HCT116 (cell line): ENCODE measurements around the gene SPTB. TPM values are rescaled to one million over a fixed set of nuclear protein-coding genes. Genes with fewer than 3 reads are reported as not detected.
A peak's percentile ranks its signal among the peaks of the same experiment; 100 is the strongest.

Experiments
- ATAC-seq: fragments of 200-7000 bp; cut with Tn5 transposase; 2 replicates; pipeline ENCODE4 v1.9.1; 2020; ENCODE audit warnings: mild to moderate bottlenecking, moderate library complexity
- BruUV-seq: library from RNA; stranded (reverse); fragments of 400-500 nt; replicated peaks from 2 replicates; lab custom pipeline; 2021; lab: Mats Ljungman, UMichigan
- CTCF ChIA-PET: fragments of 300-600 bp; sonication (Branson Sonifier 250); formaldehyde crosslinking; loops from one replicate; lab custom pipeline; 2021; ENCODE audit warnings: antibody characterized with exemption; lab: Charles Lee
- POLR2A ChIA-PET: fragments of 300-600, 350-600 bp; sonication (Branson Sonifier 250); formaldehyde crosslinking; loops from one replicate; lab custom pipeline; 2021; ENCODE audit warnings: antibody characterized with exemption; lab: Charles Lee
- RAD21 ChIA-PET, 2 experiments: fragments of 300-600 bp; sonication (Branson Sonifier 250); formaldehyde crosslinking; loops; one replicate each; lab custom pipeline; 2023; ENCODE audit warnings: low total read pairs in 2 of 2; ENCODE audit not compliant: uncharacterized antibody in 2 of 2, unreplicated experiment in 2 of 2, low non-redundant PET in 1 of 2; lab: Charles Lee
- DNase-seq: peaks from one replicate; pipeline ENCODE4 v3.0.0-alpha.2; 2010; ENCODE audit warnings: low read depth, low spot score
- H2AFZ ChIP-seq: fragments of 200-600 bp; shearing (Covaris generic), sonication (generic); 2 replicates; pipeline ENCODE4 v1.6.1; 2017; ENCODE audit warnings: low read depth, mixed run types, mixed read lengths, antibody characterized with exemption, low read length; ENCODE audit not compliant: poor library complexity, severe bottlenecking
- H3K27ac ChIP-seq: 2 replicates; pipeline ENCODE4 v1.5.1; 2012; ENCODE audit warnings: low read depth, low read length
- H3K27me3 ChIP-seq: fragments of 200-600 bp; sonication (generic); 2 replicates; pipeline ENCODE4 v1.6.1; 2016; ENCODE audit warnings: mixed run types, low read length, mixed read lengths; ENCODE audit not compliant: insufficient read depth
- H3K36me3 ChIP-seq, 2 experiments: fragments of 200-500 bp in 1 of 2; fragments of 200-600 bp in 1 of 2; sonication (Bioruptor generic) in 1 of 2; sonication (generic) in 1 of 2; 2 replicates each; pipeline versions ENCODE4 v1.5.1 to v1.6.1; 2014 to 2016; ENCODE audit warnings: low read length in 2 of 2, inconsistent platforms in 1 of 2, mixed read lengths in 1 of 2, mixed run types in 1 of 2; ENCODE audit not compliant: insufficient read depth in 2 of 2, control insufficient read depth in 1 of 2
- H3K4me1 ChIP-seq, 2 experiments: fragments of 200-600 bp in 1 of 2; sonication (generic) in 1 of 2; 2 replicates each; pipeline versions ENCODE4 v1.5.1 to v1.6.1; 2012 to 2017; ENCODE audit warnings: low read length in 2 of 2, inconsistent platforms in 1 of 2, mild to moderate bottlenecking in 1 of 2, mixed read lengths in 1 of 2, mixed run types in 1 of 2, moderate library complexity in 1 of 2; ENCODE audit not compliant: insufficient read depth in 2 of 2, control insufficient read depth in 1 of 2
- H3K4me2 ChIP-seq: fragments of 200-600 bp; sonication (generic); 2 replicates; pipeline ENCODE4 v1.6.1; 2017; ENCODE audit warnings: mixed run types, low read length, mixed read lengths
- H3K4me3 ChIP-seq, 2 experiments: fragments of 200-600 bp in 1 of 2; sonication (generic) in 1 of 2; replicated peaks in 1 of 2; 2 replicates each; pipeline ENCODE4 v1.5.1; 2011 to 2016; ENCODE audit warnings: low read length in 2 of 2, control low read depth in 1 of 2, low read depth in 1 of 2, mild to moderate bottlenecking in 1 of 2, mixed read lengths in 1 of 2, mixed run types in 1 of 2
- H3K79me2 ChIP-seq: fragments of 200-600 bp; sonication (generic); 2 replicates; pipeline ENCODE4 v1.6.1; 2017; ENCODE audit warnings: mild to moderate bottlenecking, mixed run types, low read length, moderate library complexity, mixed read lengths; ENCODE audit not compliant: insufficient read depth
- H3K9ac ChIP-seq: fragments of 200-600 bp; sonication (generic); 2 replicates; pipeline ENCODE4 v1.6.1; 2016; ENCODE audit warnings: low read length, mixed read lengths
- H3K9me2 ChIP-seq: fragments of 200-600 bp; sonication (generic), shearing (Covaris generic); 2 replicates; pipeline ENCODE4 v1.6.1; 2017; ENCODE audit warnings: mixed run types, mild to moderate bottlenecking, moderate library complexity; ENCODE audit not compliant: insufficient read depth
- H3K9me3 ChIP-seq, 2 experiments: fragments of 200-500 bp in 1 of 2; fragments of 200-600 bp in 1 of 2; sonication (Bioruptor generic) in 1 of 2; sonication (generic) in 1 of 2; 2 replicates each; pipeline ENCODE4 v1.6.1; 2014 to 2017; ENCODE audit warnings: low read length in 2 of 2, mixed read lengths in 2 of 2, inconsistent platforms in 1 of 2, low read depth in 1 of 2, mild to moderate bottlenecking in 1 of 2, mixed run types in 1 of 2, moderate library complexity in 1 of 2; ENCODE audit not compliant: control insufficient read depth in 1 of 2, insufficient read depth in 1 of 2
- H4K20me1 ChIP-seq: fragments of 200-600 bp; sonication (generic), shearing (Covaris generic); 2 replicates; pipeline ENCODE4 v1.6.1; 2017; ENCODE audit warnings: mixed run types, mild to moderate bottlenecking, moderate library complexity; ENCODE audit not compliant: insufficient read depth
- ELF1 ChIP-seq: IDR thresholded peaks from 2 replicates; pipeline ENCODE4 v1.6.1; 2012; ENCODE audit warnings: low read depth, borderline replicate concordance
- POLR2A ChIP-seq: IDR thresholded peaks from 2 replicates; pipeline ENCODE4 v1.7.0; 2011; ENCODE audit warnings: borderline replicate concordance; ENCODE audit not compliant: insufficient read depth, insufficient read length; ENCODE audit errors: extremely low read depth
- RAD21 ChIP-seq: IDR thresholded peaks from 2 replicates; pipeline ENCODE4 v1.6.1; 2012; ENCODE audit warnings: low read depth, mild to moderate bottlenecking
- SP1 ChIP-seq: IDR thresholded peaks from 2 replicates; pipeline ENCODE4 v1.6.1; 2012; ENCODE audit warnings: low read depth
- SRF ChIP-seq: IDR thresholded peaks from 2 replicates; pipeline ENCODE4 v1.6.1; 2012; ENCODE audit warnings: low read depth
- TCF7L2 ChIP-seq: IDR thresholded peaks from 2 replicates; pipeline ENCODE4 v1.7.0; 2011; ENCODE audit warnings: borderline replicate concordance, inconsistent platforms; ENCODE audit not compliant: insufficient read depth, insufficient read length; ENCODE audit errors: extremely low read depth
- ZFX ChIP-seq: fragments of 450-650 bp; IDR thresholded peaks from 2 replicates; pipeline ENCODE4 v1.6.1; 2017
- ZNF274 ChIP-seq: fragments of 200-500 bp; sonication (Bioruptor generic); IDR thresholded peaks from 2 replicates; pipeline ENCODE4 v1.6.1; 2014; ENCODE audit warnings: mild to moderate bottlenecking, low read depth, low read length, inconsistent platforms
- intact Hi-C: fragments of 100-400 bp; cut with micrococcal nuclease; formaldehyde crosslinking; loops from 2 replicates; pipeline ENCODE4 v1.10.0; 2022
- total RNA-seq: library from RNA; stranded (reverse); gene quantifications from one replicate; pipeline ENCODE4 v1.2.1, GENCODE V29; 2021; ENCODE audit not compliant: unreplicated experiment
- TF ChIP-seq, protein P1 (sequence below): IDR thresholded peaks from 2 replicates; pipeline ENCODE4 v1.6.1; 2012
- TF ChIP-seq, protein P2 (sequence below): IDR thresholded peaks from 2 replicates; pipeline ENCODE4 v1.6.1; 2012; ENCODE audit warnings: low read depth
- TF ChIP-seq, protein P3 (sequence below): IDR thresholded peaks from 2 replicates; pipeline ENCODE4 v1.6.1; 2011; ENCODE audit warnings: mild to moderate bottlenecking, low read length, moderate library complexity; ENCODE audit not compliant: insufficient replicate concordance; ENCODE audit errors: extremely low read depth

The SPTB gene
- total RNA-seq, 1 experiment from 2014 or later, result 4.2 TPM

DNA sequence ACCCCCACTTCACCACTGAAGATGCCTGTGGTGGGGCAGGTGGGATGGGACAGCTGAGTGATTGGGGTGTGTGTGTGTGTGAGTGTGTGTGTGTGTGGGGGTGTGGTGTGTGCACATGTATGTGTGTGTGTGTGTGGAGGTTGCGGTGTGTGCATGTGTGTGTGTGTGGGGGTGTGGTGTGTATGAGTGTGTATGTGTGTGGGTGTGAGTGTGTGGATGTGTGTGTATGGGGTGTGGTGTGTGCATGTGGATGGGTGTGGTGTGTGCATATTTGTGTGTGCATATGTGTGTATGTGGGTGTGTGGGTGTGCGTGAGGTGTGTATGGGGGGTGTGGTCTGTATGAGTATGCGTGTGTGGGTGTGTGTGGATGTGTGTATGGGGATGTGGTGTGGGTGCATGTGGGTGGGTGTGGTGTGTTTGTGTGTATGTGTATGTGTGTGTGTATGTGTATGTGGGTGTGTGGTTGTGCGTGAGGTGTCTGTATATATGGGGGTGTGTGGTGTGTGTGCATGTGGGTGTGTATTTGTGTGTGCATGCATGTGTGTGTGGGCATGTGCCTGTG is 113.9 kb downstream of the SPTB start:
- H4K20me1 ChIP-seq, result no peaks in the 10 kb centered on the region
- no peaks in the 10 kb centered on the region for H3K9me3 ChIP-seq
- ATAC-seq, result no peak
- POLR2A ChIA-PET, result no interaction called here
- no peak overlapping the region for H2AFZ ChIP-seq
- no peaks in the 10 kb centered on the region for H3K27me3 ChIP-seq
- H3K79me2 ChIP-seq, result no peaks in the 10 kb centered on the region
- no peaks in the 10 kb centered on the region for H3K9me2 ChIP-seq
- DNase-seq, result no peak
- TF ChIP-seq TCF7L2 (no peak), RAD21 (no peak), ZNF274 (no peak), ZFX (no peak), SP1 (no peak), ELF1 (no peak)
- TF ChIP-seq, all 23 proteins: peak for 0
- H3K36me3 ChIP-seq, result no peaks in the 10 kb centered on the region
- no peak overlapping the region for H3K4me3 ChIP-seq
- H3K9ac ChIP-seq, result no peak overlapping the region
- BruUV-seq, result no TSS peak
- CTCF ChIA-PET, result interaction anchor here (1.3 to 2.1 kb wide), 6 partner anchors 10 to 145 kb away, joined by 3 to 9 read pairs (median 6); no protein-coding TSS in a partner anchor
- H3K27ac ChIP-seq, result no peak overlapping the region
- peak overlapping the region; percentile 14; the same call in 1 of the 2 replicates for H3K4me2 ChIP-seq
- intact Hi-C loops, result loop anchor here (1.0 kb wide), 1 partner anchor 95 kb away; no protein-coding TSS in a partner anchor
- peaks cover 30 to 55% of the 10 kb centered on the region in 2 experiments for H3K4me1 ChIP-seq
- RAD21 ChIA-PET, result no interaction called here

DNA sequence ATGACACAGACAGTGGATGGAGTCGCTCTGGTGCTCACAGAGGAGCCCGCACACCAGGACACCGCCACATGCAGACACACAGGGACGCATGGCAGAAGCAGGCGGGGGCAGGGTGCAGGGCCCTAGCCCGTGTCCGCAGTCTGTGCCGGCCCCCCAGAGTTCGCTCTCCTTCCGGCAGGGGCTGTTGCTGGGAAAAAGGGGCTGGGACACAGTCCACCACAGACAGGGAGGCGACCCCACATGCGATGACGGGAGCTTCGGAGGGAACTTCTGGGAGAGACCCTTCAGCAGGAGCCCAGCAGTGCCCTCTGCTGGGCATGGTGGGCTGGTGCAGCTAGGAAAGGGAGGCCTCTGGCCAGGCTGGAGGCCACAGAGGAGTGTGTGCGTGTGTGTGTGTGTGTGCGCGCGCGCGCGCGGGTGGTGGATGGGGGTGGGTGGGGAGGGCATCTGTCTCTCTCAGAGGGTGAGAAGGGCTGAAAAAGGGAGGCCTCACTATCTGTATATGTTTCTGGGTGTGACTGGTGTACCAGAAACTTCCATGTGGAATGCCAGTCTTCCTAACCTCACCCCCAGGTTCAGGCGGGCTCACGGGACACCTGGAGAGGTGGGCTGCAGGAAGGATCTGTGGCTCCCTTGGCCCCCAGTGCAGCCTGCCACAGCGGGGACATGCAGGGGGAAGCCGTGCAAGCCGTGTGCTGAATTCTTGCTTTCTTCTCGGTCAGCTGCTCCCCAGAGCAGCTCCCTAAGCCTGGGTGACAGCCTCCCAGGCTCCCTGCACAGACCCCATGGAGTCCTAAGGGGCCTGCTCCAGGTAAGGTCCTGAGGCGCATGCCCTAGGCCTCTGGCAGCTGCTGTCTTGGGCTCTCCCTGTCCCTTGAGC is 114.8 kb downstream of the SPTB start:
- peak overlapping the region; percentile 69 for H3K4me2 ChIP-seq
- H3K9me3 ChIP-seq, result no peaks in the 10 kb centered on the region
- no TSS peak for BruUV-seq
- peaks cover 33 to 60% of the 10 kb centered on the region in 2 experiments for H3K4me1 ChIP-seq
- no peak overlapping the region for H3K4me3 ChIP-seq
- intact Hi-C loops, result loop anchor here (5.0 kb wide), 2 partner anchors 127 to 423 kb away; no protein-coding TSS in a partner anchor
- H3K79me2 ChIP-seq, result no peaks in the 10 kb centered on the region
- no peaks in the 10 kb centered on the region for H3K27me3 ChIP-seq
- ChIA-PET POLR2A (no interaction called here), CTCF (interaction anchor here (0.6 to 2.1 kb wide), 18 partner anchors 11 to 421 kb away, joined by 3 to 11 read pairs (median 4); no protein-coding TSS in a partner anchor), RAD21 (interaction anchor here (0.6 to 1.1 kb wide), 5 partner anchors 94 to 136 kb away, joined by 3 to 7 read pairs (median 4); no protein-coding TSS in a partner anchor)
- H3K27ac ChIP-seq, result no peak overlapping the region
- peak; percentile 44 for DNase-seq
- no peaks in the 10 kb centered on the region for H4K20me1 ChIP-seq
- H2AFZ ChIP-seq, result no peak overlapping the region
- no peaks in the 10 kb centered on the region for H3K36me3 ChIP-seq
- H3K9me2 ChIP-seq, result no peaks in the 10 kb centered on the region
- peak overlapping the region; percentile 30 for H3K9ac ChIP-seq
- peak; percentile 64 for ATAC-seq
- TF ChIP-seq, protein P1, sequence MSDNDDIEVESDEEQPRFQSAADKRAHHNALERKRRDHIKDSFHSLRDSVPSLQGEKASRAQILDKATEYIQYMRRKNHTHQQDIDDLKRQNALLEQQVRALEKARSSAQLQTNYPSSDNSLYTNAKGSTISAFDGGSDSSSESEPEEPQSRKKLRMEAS, result no peak
- TF ChIP-seq SRF (no peak), SP1 (no peak), POLR2A (no peak)
- TF ChIP-seq, protein P2, sequence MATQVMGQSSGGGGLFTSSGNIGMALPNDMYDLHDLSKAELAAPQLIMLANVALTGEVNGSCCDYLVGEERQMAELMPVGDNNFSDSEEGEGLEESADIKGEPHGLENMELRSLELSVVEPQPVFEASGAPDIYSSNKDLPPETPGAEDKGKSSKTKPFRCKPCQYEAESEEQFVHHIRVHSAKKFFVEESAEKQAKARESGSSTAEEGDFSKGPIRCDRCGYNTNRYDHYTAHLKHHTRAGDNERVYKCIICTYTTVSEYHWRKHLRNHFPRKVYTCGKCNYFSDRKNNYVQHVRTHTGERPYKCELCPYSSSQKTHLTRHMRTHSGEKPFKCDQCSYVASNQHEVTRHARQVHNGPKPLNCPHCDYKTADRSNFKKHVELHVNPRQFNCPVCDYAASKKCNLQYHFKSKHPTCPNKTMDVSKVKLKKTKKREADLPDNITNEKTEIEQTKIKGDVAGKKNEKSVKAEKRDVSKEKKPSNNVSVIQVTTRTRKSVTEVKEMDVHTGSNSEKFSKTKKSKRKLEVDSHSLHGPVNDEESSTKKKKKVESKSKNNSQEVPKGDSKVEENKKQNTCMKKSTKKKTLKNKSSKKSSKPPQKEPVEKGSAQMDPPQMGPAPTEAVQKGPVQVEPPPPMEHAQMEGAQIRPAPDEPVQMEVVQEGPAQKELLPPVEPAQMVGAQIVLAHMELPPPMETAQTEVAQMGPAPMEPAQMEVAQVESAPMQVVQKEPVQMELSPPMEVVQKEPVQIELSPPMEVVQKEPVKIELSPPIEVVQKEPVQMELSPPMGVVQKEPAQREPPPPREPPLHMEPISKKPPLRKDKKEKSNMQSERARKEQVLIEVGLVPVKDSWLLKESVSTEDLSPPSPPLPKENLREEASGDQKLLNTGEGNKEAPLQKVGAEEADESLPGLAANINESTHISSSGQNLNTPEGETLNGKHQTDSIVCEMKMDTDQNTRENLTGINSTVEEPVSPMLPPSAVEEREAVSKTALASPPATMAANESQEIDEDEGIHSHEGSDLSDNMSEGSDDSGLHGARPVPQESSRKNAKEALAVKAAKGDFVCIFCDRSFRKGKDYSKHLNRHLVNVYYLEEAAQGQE, result no peak
- TF ChIP-seq, protein P3, sequence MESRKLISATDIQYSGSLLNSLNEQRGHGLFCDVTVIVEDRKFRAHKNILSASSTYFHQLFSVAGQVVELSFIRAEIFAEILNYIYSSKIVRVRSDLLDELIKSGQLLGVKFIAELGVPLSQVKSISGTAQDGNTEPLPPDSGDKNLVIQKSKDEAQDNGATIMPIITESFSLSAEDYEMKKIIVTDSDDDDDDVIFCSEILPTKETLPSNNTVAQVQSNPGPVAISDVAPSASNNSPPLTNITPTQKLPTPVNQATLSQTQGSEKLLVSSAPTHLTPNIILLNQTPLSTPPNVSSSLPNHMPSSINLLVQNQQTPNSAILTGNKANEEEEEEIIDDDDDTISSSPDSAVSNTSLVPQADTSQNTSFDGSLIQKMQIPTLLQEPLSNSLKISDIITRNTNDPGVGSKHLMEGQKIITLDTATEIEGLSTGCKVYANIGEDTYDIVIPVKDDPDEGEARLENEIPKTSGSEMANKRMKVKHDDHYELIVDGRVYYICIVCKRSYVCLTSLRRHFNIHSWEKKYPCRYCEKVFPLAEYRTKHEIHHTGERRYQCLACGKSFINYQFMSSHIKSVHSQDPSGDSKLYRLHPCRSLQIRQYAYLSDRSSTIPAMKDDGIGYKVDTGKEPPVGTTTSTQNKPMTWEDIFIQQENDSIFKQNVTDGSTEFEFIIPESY, result no peak
